ENCODE results near the gene PAQR4.
"Not testable (repeated sequence)": the region's sequence is repeated elsewhere in the genome, so short reads cannot be mapped to it uniquely, and the experiment has no call there.

PAQR4 gene

GRCh38 chr16:2939968-2940367, 29.2 kb upstream of the PAQR4 start:
- H3K4me2 ChIP-seq: no peak overlapping the region
- no peak overlapping the region for H3K9ac ChIP-seq
- no peak for TF ChIP-seq Cebpa-rat (IDR thresholded peaks at IDR 0.05)
- H3K4me3 ChIP-seq: no peak overlapping the region
- peaks cover 76% of the 10 kb centered on the region for H3K4me1 ChIP-seq
- H3K27ac ChIP-seq: no peak overlapping the region
- no peaks in the 10 kb centered on the region for H3K9me3 ChIP-seq
- no peaks in the 10 kb centered on the region for H3K27me3 ChIP-seq
- H3K36me3 ChIP-seq: peaks cover 69% of the 10 kb centered on the region
- peaks cover 18% of the 10 kb centered on the region for H4K20me1 ChIP-seq

- H3K9ac ChIP-seq: no peak overlapping the region
- no peak overlapping the region for H3K27ac ChIP-seq
- no peak overlapping the region for H3K4me3 ChIP-seq
- H3K9me3 ChIP-seq: no peaks in the 10 kb centered on the region
- no peaks in the 10 kb centered on the region for H3K27me3 ChIP-seq
- H4K20me1 ChIP-seq: peaks cover 11% of the 10 kb centered on the region
- H3K4me2 ChIP-seq: peak overlapping the region; percentile 36
- H3K4me1 ChIP-seq: peaks cover 55% of the 10 kb centered on the region
- TF ChIP-seq Cebpa-rat (IDR thresholded peaks at IDR 0.05): no peak
- peaks cover 82% of the 10 kb centered on the region for H3K36me3 ChIP-seq
Observed at GRCh38 chr16:2942045-2942444, 27.1 kb upstream of the PAQR4 start.

- H3K36me3 ChIP-seq: peaks cover 81% of the 10 kb centered on the region
- H3K9ac ChIP-seq, H3K27ac ChIP-seq, H3K4me2 ChIP-seq, H3K9me3 ChIP-seq, H3K27me3 ChIP-seq, H3K4me3 ChIP-seq, H4K20me1 ChIP-seq: not testable (repeated sequence)
- H3K4me1 ChIP-seq: peaks cover 38% of the 10 kb centered on the region
Observed at GRCh38 chr16:2943716-2944115, 25.4 kb upstream of the PAQR4 start.

- Histone ChIP-seq H3K36me3 (peaks cover 70% of the 10 kb centered on the region), H3K27me3 (no peaks in the 10 kb centered on the region), H3K4me2 (no peak overlapping the region), H4K20me1 (no peaks in the 10 kb centered on the region), H3K27ac (no peak overlapping the region), H3K9me3 (no peaks in the 10 kb centered on the region), H3K4me3 (no peak overlapping the region), H3K4me1 (peaks cover 30% of the 10 kb centered on the region), H3K9ac (no peak overlapping the region)
- no peak for TF ChIP-seq Cebpa-rat (IDR thresholded peaks at IDR 0.05)
Observed at GRCh38 chr16:2946649-2947048, 22.5 kb upstream of the PAQR4 start.

GRCh38 chr16:2948807-2949704, 20.1 kb upstream of the PAQR4 start:
- Histone ChIP-seq H3K36me3 (peaks cover 48% of the 10 kb centered on the region), H3K9ac (no peak overlapping the region), H4K20me1 (no peaks in the 10 kb centered on the region), H3K4me2 (no peak overlapping the region), H3K9me3 (no peaks in the 10 kb centered on the region), H3K4me3 (no peak overlapping the region), H3K27me3 (no peaks in the 10 kb centered on the region), H3K27ac (no peak overlapping the region), H3K4me1 (peaks cover 44% of the 10 kb centered on the region)
- TF ChIP-seq Cebpa-rat (IDR thresholded peaks at IDR 0.05): no peak

- H3K4me3 ChIP-seq: no peak overlapping the region
- H3K27ac ChIP-seq: no peak overlapping the region
- H3K9ac ChIP-seq: no peak overlapping the region
- TF ChIP-seq Cebpa-rat (IDR thresholded peaks at IDR 0.05): no peak
- peaks cover 42% of the 10 kb centered on the region for H3K36me3 ChIP-seq
- no peaks in the 10 kb centered on the region for H3K27me3 ChIP-seq
- 0 out of 2 replicates have a peak overlapping the region, but pooled peaks have one; percentile 94 for H3K4me2 ChIP-seq
- H4K20me1 ChIP-seq: no peaks in the 10 kb centered on the region
- peaks cover 52% of the 10 kb centered on the region for H3K4me1 ChIP-seq
- no peaks in the 10 kb centered on the region for H3K9me3 ChIP-seq
Observed at GRCh38 chr16:2949705-2950352, 19.3 kb upstream of the PAQR4 start.

GRCh38 chr16:2950353-2950724, 18.8 kb upstream of the PAQR4 start:
- Histone ChIP-seq H3K27ac (no peak overlapping the region), H3K9me3 (no peaks in the 10 kb centered on the region), H3K27me3 (no peaks in the 10 kb centered on the region), H3K4me3 (no peak overlapping the region), H3K36me3 (peaks cover 37% of the 10 kb centered on the region), H4K20me1 (no peaks in the 10 kb centered on the region), H3K4me1 (peaks cover 57% of the 10 kb centered on the region), H3K9ac (no peak overlapping the region), H3K4me2 (peak overlapping the region; percentile 94; the same call in 1 of the 2 replicates)
- TF ChIP-seq Cebpa-rat (IDR thresholded peaks at IDR 0.05): no peak

GRCh38 chr16:2950773-2951172, 18.4 kb upstream of the PAQR4 start:
- no peak overlapping the region for H3K4me3 ChIP-seq

GRCh38 chr16:2952679-2953078, 16.5 kb upstream of the PAQR4 start:
- H3K9me3 ChIP-seq: no peaks in the 10 kb centered on the region
- peak overlapping the region; percentile 94 for H3K4me2 ChIP-seq
- H3K4me1 ChIP-seq: peaks cover 74% of the 10 kb centered on the region
- no peak for TF ChIP-seq Cebpa-rat (IDR thresholded peaks at IDR 0.05)
- H3K27me3 ChIP-seq: no peaks in the 10 kb centered on the region
- peak overlapping the region; percentile 84; the same call in 1 of the 2 replicates for H3K9ac ChIP-seq
- peak overlapping the region; percentile 96 for H3K27ac ChIP-seq
- peaks cover 26% of the 10 kb centered on the region for H3K36me3 ChIP-seq
- H4K20me1 ChIP-seq: no peaks in the 10 kb centered on the region
- H3K4me3 ChIP-seq: no peak overlapping the region

More at GRCh38 chr16:2950773-2951172, 18.4 kb upstream of the PAQR4 start:
- Histone ChIP-seq H3K36me3 (peaks cover 37% of the 10 kb centered on the region), H3K4me2 (peak overlapping the region; percentile 94), H4K20me1 (no peaks in the 10 kb centered on the region), H3K9ac (no peak overlapping the region), H3K9me3 (no peaks in the 10 kb centered on the region), H3K27me3 (no peaks in the 10 kb centered on the region), H3K27ac (peak overlapping the region; percentile 96), H3K4me1 (peaks cover 61% of the 10 kb centered on the region)
- no peak for TF ChIP-seq Cebpa-rat (IDR thresholded peaks at IDR 0.05)

Measured in BLaER1 (cell line).